Ishikawa (cell line): ENCODE data around the gene ARHGAP5.

Experiments
- CEBPB ChIP-seq: IDR thresholded peaks from 2 replicates; pipeline ENCODE4 v1.6.1; 2012
- CREB1 ChIP-seq: IDR thresholded peaks from 2 replicates; pipeline ENCODE4 v1.6.1; 2012; ENCODE audit warnings: low read depth
- EGR1 ChIP-seq: IDR thresholded peaks from 2 replicates; pipeline ENCODE4 v1.6.1; 2012
- EP300 ChIP-seq: IDR thresholded peaks from 2 replicates; pipeline ENCODE4 v1.6.1; 2012; ENCODE audit warnings: borderline replicate concordance
- FOXM1 ChIP-seq: IDR thresholded peaks from 2 replicates; pipeline ENCODE4 v1.6.1; 2012; ENCODE audit warnings: low read depth, borderline replicate concordance
- NFIC ChIP-seq: IDR thresholded peaks from 2 replicates; pipeline ENCODE4 v1.6.1; 2012
- RAD21 ChIP-seq: IDR thresholded peaks from 2 replicates; pipeline ENCODE4 v1.6.1; 2012; ENCODE audit warnings: low read depth
- TAF1 ChIP-seq: IDR thresholded peaks from 2 replicates; pipeline ENCODE4 v1.6.1; 2012; ENCODE audit warnings: low read depth, mild to moderate bottlenecking
- TCF12 ChIP-seq: IDR thresholded peaks from 2 replicates; pipeline ENCODE4 v1.6.1; 2012; ENCODE audit warnings: low read depth
- TEAD4 ChIP-seq: IDR thresholded peaks from 2 replicates; pipeline ENCODE4 v1.6.1; 2012
- YY1 ChIP-seq: IDR thresholded peaks from 2 replicates; pipeline ENCODE4 v1.6.1; 2012; ENCODE audit warnings: low read depth
- ZBTB7A ChIP-seq: IDR thresholded peaks from 2 replicates; pipeline ENCODE4 v1.6.1; 2012; ENCODE audit warnings: low read depth
- TF ChIP-seq, protein P1 (sequence below): IDR thresholded peaks from 2 replicates; pipeline ENCODE4 v1.6.1; 2012
- TF ChIP-seq, protein P2 (sequence below): IDR thresholded peaks from 2 replicates; pipeline ENCODE4 v1.6.1; 2012; ENCODE audit warnings: low read depth, mild to moderate bottlenecking
- TF ChIP-seq, protein P3 (sequence below): IDR thresholded peaks from 2 replicates; pipeline ENCODE4 v1.6.1; 2012

Gene ARHGAP5

DNA sequence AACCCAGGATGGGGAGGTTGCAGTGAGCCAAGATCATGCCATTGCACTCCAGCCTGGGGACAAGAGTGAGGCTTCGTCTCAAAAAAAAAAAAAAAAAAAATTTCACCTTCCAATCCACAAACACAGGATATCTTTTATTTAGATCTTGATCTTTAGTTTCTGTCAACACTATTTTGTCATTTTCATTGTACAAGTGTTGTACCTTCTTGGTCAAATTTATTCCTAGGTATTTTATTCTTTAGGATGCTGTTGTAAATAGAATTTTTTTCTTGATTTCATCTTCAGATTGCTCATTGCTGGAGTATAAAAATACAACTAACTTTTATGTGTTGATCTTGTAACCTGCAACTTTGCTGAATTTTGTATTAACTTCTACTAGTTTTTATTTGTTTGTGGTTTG is 60.8 kb downstream of the ARHGAP5 start:
- TF ChIP-seq YY1 (no peak), EP300 (no peak), ZBTB7A (no peak), NFIC (no peak), FOXM1 (no peak), EGR1 (no peak), TAF1 (no peak), CREB1 (no peak), TCF12 (no peak)
- TF ChIP-seq, protein P1, sequence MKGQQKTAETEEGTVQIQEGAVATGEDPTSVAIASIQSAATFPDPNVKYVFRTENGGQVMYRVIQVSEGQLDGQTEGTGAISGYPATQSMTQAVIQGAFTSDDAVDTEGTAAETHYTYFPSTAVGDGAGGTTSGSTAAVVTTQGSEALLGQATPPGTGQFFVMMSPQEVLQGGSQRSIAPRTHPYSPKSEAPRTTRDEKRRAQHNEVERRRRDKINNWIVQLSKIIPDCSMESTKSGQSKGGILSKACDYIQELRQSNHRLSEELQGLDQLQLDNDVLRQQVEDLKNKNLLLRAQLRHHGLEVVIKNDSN, result no peak
- TF ChIP-seq, protein P2, sequence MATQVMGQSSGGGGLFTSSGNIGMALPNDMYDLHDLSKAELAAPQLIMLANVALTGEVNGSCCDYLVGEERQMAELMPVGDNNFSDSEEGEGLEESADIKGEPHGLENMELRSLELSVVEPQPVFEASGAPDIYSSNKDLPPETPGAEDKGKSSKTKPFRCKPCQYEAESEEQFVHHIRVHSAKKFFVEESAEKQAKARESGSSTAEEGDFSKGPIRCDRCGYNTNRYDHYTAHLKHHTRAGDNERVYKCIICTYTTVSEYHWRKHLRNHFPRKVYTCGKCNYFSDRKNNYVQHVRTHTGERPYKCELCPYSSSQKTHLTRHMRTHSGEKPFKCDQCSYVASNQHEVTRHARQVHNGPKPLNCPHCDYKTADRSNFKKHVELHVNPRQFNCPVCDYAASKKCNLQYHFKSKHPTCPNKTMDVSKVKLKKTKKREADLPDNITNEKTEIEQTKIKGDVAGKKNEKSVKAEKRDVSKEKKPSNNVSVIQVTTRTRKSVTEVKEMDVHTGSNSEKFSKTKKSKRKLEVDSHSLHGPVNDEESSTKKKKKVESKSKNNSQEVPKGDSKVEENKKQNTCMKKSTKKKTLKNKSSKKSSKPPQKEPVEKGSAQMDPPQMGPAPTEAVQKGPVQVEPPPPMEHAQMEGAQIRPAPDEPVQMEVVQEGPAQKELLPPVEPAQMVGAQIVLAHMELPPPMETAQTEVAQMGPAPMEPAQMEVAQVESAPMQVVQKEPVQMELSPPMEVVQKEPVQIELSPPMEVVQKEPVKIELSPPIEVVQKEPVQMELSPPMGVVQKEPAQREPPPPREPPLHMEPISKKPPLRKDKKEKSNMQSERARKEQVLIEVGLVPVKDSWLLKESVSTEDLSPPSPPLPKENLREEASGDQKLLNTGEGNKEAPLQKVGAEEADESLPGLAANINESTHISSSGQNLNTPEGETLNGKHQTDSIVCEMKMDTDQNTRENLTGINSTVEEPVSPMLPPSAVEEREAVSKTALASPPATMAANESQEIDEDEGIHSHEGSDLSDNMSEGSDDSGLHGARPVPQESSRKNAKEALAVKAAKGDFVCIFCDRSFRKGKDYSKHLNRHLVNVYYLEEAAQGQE, result no peak

DNA sequence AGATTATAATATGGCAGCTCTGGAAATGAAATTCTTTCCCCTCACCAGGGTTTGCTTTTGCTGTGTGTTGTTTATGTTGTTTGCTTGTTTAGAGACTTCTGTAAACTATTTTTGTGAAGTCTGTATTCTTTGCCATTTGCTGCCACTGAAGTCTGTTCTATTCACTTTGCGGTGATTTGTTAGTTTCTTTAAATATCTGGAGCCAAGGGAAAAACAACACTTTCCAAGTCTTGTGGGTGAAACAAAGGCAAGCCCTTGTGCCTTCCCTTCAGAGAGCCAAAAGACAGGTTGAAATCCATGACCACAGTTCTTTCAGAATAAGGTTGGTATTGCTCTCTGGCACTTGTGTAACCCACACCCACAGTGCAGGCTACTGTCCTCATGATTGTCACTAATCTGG is 65.2 kb downstream of the ARHGAP5 start:
- TF ChIP-seq TAF1, result no peak
- TF ChIP-seq, protein P1, result no peak
- no peak for TF ChIP-seq ZBTB7A
- TF ChIP-seq, protein P2, result no peak
- TF ChIP-seq CEBPB, result no peak
- TF ChIP-seq TEAD4, result no peak
- no peak for TF ChIP-seq YY1

DNA sequence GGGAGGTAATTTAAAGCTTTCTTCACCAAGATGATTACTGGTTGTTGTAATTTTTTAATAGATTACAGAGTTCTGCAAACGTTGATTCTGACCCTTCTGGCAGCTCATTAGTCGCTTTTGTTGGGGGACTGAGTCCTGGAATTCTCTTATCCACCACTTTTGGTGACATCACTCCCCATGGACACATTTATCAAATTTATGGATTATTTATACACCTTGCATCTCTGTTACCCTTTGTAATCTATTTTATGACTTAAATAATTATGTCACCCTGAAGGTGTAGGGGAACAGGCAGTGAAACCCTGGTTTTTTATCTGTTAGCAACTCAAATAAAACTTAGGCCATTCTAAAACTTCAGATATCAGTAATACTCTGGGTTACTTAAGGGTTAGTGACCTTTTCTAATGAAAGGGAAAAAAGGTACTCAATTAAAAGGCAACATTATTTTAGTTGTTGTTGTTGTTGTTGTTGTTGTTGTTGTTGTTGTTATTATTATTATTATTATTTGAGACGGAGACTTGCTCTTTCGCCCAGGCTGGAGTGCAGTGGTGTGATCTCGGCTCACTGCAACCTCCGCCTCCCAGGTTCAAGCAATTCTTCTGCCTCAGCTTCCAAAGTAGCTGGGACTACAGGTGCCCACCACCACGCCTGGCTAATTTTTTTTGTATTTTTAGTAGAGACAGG is 65.8 kb downstream of the ARHGAP5 start:
- TF ChIP-seq TAF1, result no peak
- TF ChIP-seq, protein P3, sequence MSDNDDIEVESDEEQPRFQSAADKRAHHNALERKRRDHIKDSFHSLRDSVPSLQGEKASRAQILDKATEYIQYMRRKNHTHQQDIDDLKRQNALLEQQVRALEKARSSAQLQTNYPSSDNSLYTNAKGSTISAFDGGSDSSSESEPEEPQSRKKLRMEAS, result no peak
- no peak for TF ChIP-seq RAD21
- TF ChIP-seq FOXM1, result no peak
- TF ChIP-seq, protein P2, result no peak
- TF ChIP-seq, protein P1, result no peak
- TF ChIP-seq NFIC, result no peak
- TF ChIP-seq CEBPB, result no peak
- no peak for TF ChIP-seq ZBTB7A
- no peak for TF ChIP-seq CREB1
- TF ChIP-seq TEAD4, result no peak
- no peak for TF ChIP-seq EGR1
- no peak for TF ChIP-seq YY1
- no peak for TF ChIP-seq TCF12

DNA sequence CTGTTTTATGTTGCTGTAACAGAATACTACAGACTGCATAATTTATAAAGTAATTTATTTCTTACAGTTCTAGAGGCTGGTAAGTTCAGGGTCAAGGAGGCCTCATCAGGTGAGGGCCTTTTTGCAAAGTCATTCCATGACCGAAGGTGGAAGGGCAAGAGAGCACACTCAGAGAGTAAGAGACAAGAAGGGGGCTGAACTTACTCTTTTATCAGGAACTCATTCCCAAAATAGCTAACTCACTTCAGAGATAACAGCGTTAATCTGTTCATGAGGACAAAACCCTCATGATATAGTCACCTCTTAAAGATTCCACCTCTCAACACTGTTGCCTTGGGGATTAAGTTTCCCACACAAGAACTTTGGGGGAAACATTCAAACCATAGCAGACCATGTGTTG is 73.3 kb downstream of the ARHGAP5 start:
- no peak for TF ChIP-seq ZBTB7A
- no peak for TF ChIP-seq YY1

DNA sequence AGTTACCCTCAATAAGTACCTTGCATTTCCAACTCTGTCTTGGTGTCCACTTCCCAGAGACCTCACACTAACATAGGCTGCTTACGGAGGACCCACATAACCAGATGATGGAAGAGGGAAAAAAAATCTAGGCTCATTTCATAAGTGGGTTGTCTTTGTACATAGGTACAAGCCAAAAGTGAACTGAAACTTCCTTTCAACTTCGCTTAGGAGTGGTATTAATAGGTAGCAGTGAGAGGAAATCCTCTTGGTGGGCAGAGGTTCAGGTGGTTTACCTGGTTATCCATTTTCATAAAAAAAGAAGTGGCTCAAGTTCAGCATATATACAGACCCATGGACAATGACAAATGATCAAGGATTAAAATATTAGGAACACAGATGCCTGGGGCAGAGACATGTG is 88.9 kb downstream of the ARHGAP5 start:
- TF ChIP-seq, protein P2, result no peak
- TF ChIP-seq ZBTB7A (no peak), TEAD4 (no peak), TCF12 (no peak), CEBPB (no peak)
